ENCODE data around the gene PTPRN2.

GRCh38 chr7:157587051-157587804 lies 1000.4 kb downstream of the PTPRN2 start:
- no peak for TF ChIP-seq POLR2A (IDR thresholded peaks at IDR 0.05)
- no peak for TF ChIP-seq CTCF (IDR thresholded peaks at IDR 0.05)
